H1 (cell line): ENCODE measurements around the gene TAS2R50. TPM values are rescaled to one million over a fixed set of nuclear protein-coding genes. Genes with fewer than 3 reads are reported as not detected.

Experiments
- CTCF ChIA-PET: fragments of 300-600 bp; sonication (Branson Sonifier 250); formaldehyde crosslinking; loops from one replicate; lab custom pipeline; 2021; ENCODE audit not compliant: partially characterized antibody; lab: Charles Lee
- POLR2A ChIA-PET: fragments of 300-600 bp; sonication (Branson Sonifier 250); formaldehyde crosslinking; loops from one replicate; lab custom pipeline; 2021; ENCODE audit warnings: inconsistent platforms; ENCODE audit not compliant: partially characterized antibody; lab: Charles Lee
- DNase-seq, 2 experiments: peaks; one replicate each; pipeline versions ENCODE4 v3.0.0 to v3.0.0-alpha.2; 2010 to 2022; ENCODE audit warnings: low spot score in 2 of 2, low read depth in 1 of 2, mixed read lengths in 1 of 2
- FAIRE-seq: peaks from 2 replicates; lab custom pipeline; 2011; peaks lifted over from hg19 to GRCh38; lab: Jason Lieb, UNC
- H2AFZ ChIP-seq: 2 replicates; pipeline ENCODE4 v1.8.1; 2012; ENCODE audit warnings: low read length, inconsistent platforms
- H2AK5ac ChIP-seq: 2 replicates; pipeline ENCODE4 v1.6.1; 2013; ENCODE audit warnings: low read depth, low read length
- H2BK120ac ChIP-seq: replicated peaks from 2 replicates; pipeline ENCODE3; 2013; ENCODE audit warnings: low read depth, low read length, inconsistent platforms
- H2BK12ac ChIP-seq: 2 replicates; pipeline ENCODE4 v1.6.1; 2013; ENCODE audit warnings: low read depth, low read length
- H2BK15ac ChIP-seq: 2 replicates; pipeline ENCODE4 v1.6.1; 2013; ENCODE audit warnings: low read length
- H2BK20ac ChIP-seq: 2 replicates; pipeline ENCODE4 v1.6.1; 2013; ENCODE audit warnings: low read length
- H2BK5ac ChIP-seq: 2 replicates; pipeline ENCODE4 v1.6.1; 2013; ENCODE audit warnings: low read depth, low read length
- H3K14ac ChIP-seq: 2 replicates; pipeline ENCODE4 v1.6.1; 2013; ENCODE audit warnings: inconsistent platforms; ENCODE audit not compliant: insufficient read length
- H3K18ac ChIP-seq: 2 replicates; pipeline ENCODE4 v1.6.1; 2013; ENCODE audit warnings: low read length; ENCODE audit errors: extremely low read depth
- H3K23ac ChIP-seq: 2 replicates; pipeline ENCODE4 v1.6.1; 2013; ENCODE audit warnings: inconsistent platforms; ENCODE audit not compliant: insufficient read length
- H3K23me2 ChIP-seq: 2 replicates; pipeline ENCODE4 v1.6.1; 2013; ENCODE audit warnings: low read depth, low read length
- H3K27ac ChIP-seq: 2 replicates; pipeline ENCODE4 v1.6.1; 2011; ENCODE audit warnings: low read depth, low read length, inconsistent platforms
- H3K27me3 ChIP-seq, 4 experiments: replicated peaks in 1 of 4; 1 replicate in 1 of 4; 2 replicates in 3 of 4; pipeline versions ENCODE4 v1.6.1 to v1.8.1; 2011 to 2013; ENCODE audit warnings: low read length in 3 of 4, mild to moderate bottlenecking in 3 of 4, inconsistent platforms in 2 of 4, mixed read lengths in 2 of 4, moderate library complexity in 1 of 4; ENCODE audit not compliant: control insufficient read depth in 3 of 4, insufficient read depth in 3 of 4; ENCODE audit errors: extremely low read depth in 1 of 4
- H3K36me3 ChIP-seq, 4 experiments: 2 replicates each; pipeline versions ENCODE4 v1.6.1 to v1.8.1; 2011 to 2013; ENCODE audit warnings: mild to moderate bottlenecking in 4 of 4, low read length in 3 of 4, moderate library complexity in 2 of 4, control low read depth in 1 of 4, inconsistent platforms in 1 of 4; ENCODE audit not compliant: insufficient read depth in 4 of 4, control insufficient read depth in 2 of 4
- H3K4ac ChIP-seq: replicated peaks from 2 replicates; pipeline ENCODE3; 2013; ENCODE audit warnings: low read length, low read depth, mixed read lengths, inconsistent platforms; ENCODE audit not compliant: insufficient read length
- H3K4me1 ChIP-seq, 4 experiments: replicated peaks in 1 of 4; 1 replicate in 1 of 4; 2 replicates in 3 of 4; pipeline versions ENCODE4 v1.6.1 to v1.8.1; 2011 to 2013; ENCODE audit warnings: low read length in 3 of 4, inconsistent platforms in 2 of 4, mixed read lengths in 1 of 4; ENCODE audit not compliant: insufficient read depth in 4 of 4, control insufficient read depth in 3 of 4
- H3K4me2 ChIP-seq, 2 experiments: 2 replicates each; pipeline versions ENCODE4 v1.6.1 to v1.8.1; 2011 to 2013; ENCODE audit warnings: low read depth in 2 of 2, low read length in 2 of 2, control low read depth in 1 of 2, inconsistent platforms in 1 of 2, mild to moderate bottlenecking in 1 of 2; ENCODE audit not compliant: insufficient read depth in 1 of 2
- H3K4me3 ChIP-seq, 4 experiments: fragments of 200-600, 300-600 bp in 1 of 4; sonication (generic), shearing (Covaris generic), sonication (Bioruptor Twin) in 1 of 4; 2 replicates each; pipeline versions ENCODE4 v1.5.1 to v1.8.1; 2011 to 2016; ENCODE audit warnings: low read length in 4 of 4, low read depth in 3 of 4, control low read depth in 2 of 4, inconsistent platforms in 2 of 4, mild to moderate bottlenecking in 2 of 4, mixed read lengths in 1 of 4, moderate library complexity in 1 of 4; ENCODE audit not compliant: insufficient read depth in 2 of 4; ENCODE audit errors: extremely low read depth in 1 of 4
- H3K56ac ChIP-seq: replicated peaks from 2 replicates; pipeline ENCODE3; 2013; ENCODE audit warnings: low read depth, mild to moderate bottlenecking, mixed read lengths, low read length, inconsistent platforms; ENCODE audit not compliant: insufficient read length
- H3K79me1 ChIP-seq: 2 replicates; pipeline ENCODE4 v1.6.1; 2013; ENCODE audit warnings: low read depth, low read length, control low read depth
- H3K79me2 ChIP-seq, 2 experiments: 2 replicates each; pipeline versions ENCODE4 v1.6.1 to v1.8.1; 2012 to 2013; ENCODE audit warnings: low read length in 2 of 2, mild to moderate bottlenecking in 2 of 2, inconsistent platforms in 1 of 2; ENCODE audit not compliant: insufficient read depth in 2 of 2, control insufficient read depth in 1 of 2
- H3K9ac ChIP-seq, 4 experiments: replicated peaks in 1 of 4; 1 replicate in 1 of 4; 2 replicates in 3 of 4; pipeline versions ENCODE4 v1.6.1 to v1.8.1; 2011 to 2013; ENCODE audit warnings: low read depth in 3 of 4, low read length in 3 of 4, control low read depth in 2 of 4, mild to moderate bottlenecking in 2 of 4, moderate library complexity in 2 of 4, inconsistent platforms in 1 of 4; ENCODE audit errors: extremely low read depth in 1 of 4
- H3K9me3 ChIP-seq, 2 experiments: 2 replicates each; pipeline versions ENCODE4 v1.6.1 to v1.8.1; 2012 to 2013; ENCODE audit warnings: mild to moderate bottlenecking in 2 of 2, moderate library complexity in 2 of 2, control low read depth in 1 of 2, inconsistent platforms in 1 of 2, low read depth in 1 of 2, low read length in 1 of 2, mixed read lengths in 1 of 2; ENCODE audit not compliant: insufficient read depth in 2 of 2
- H4K20me1 ChIP-seq, 2 experiments: replicated peaks in 1 of 2; 2 replicates each; pipeline versions ENCODE3 to v1.8.1; 2011 to 2013; ENCODE audit warnings: inconsistent platforms in 2 of 2, low read length in 2 of 2, mild to moderate bottlenecking in 1 of 2; ENCODE audit not compliant: insufficient read depth in 2 of 2, control insufficient read depth in 1 of 2
- H4K5ac ChIP-seq: 2 replicates; pipeline ENCODE4 v1.6.1; 2013; ENCODE audit warnings: low read length, low read depth, mixed read lengths, inconsistent platforms; ENCODE audit not compliant: insufficient read length
- H4K8ac ChIP-seq: 2 replicates; pipeline ENCODE4 v1.8.0; 2013; ENCODE audit warnings: mild to moderate bottlenecking, moderate library complexity, low read length, inconsistent platforms; ENCODE audit not compliant: insufficient read depth; ENCODE audit errors: extremely low read depth
- H4K91ac ChIP-seq: replicated peaks from 2 replicates; pipeline ENCODE3; 2013; ENCODE audit warnings: low read length, mixed read lengths, inconsistent platforms; ENCODE audit not compliant: insufficient read length
- ASH2L ChIP-seq: fragments of 200-600, 300-600 bp; sonication (generic); IDR thresholded peaks from one replicate; pipeline ENCODE4 v1.7.1; 2017; ENCODE audit warnings: low read length
- CHD1 ChIP-seq: IDR thresholded peaks from 2 replicates; pipeline ENCODE4 v1.6.1; 2012; ENCODE audit warnings: low read depth, low read length, improper control_type of control experiment
- CREB1 ChIP-seq: IDR thresholded peaks from 2 replicates; pipeline ENCODE4 v1.6.1; 2012; ENCODE audit warnings: inconsistent platforms
- EZH2 ChIP-seq: fragments of 200-600 bp; sonication (generic); IDR thresholded peaks from 2 replicates; pipeline ENCODE4 v1.7.1; 2012; ENCODE audit warnings: low read depth, mild to moderate bottlenecking, moderate library complexity, low read length, inconsistent platforms; ENCODE audit not compliant: severe bottlenecking
- GTF2F1 ChIP-seq: IDR thresholded peaks from 2 replicates; pipeline ENCODE4 v1.6.1; 2012; ENCODE audit warnings: low read depth, low read length, improper control_type of control experiment, borderline replicate concordance
- KDM1A ChIP-seq: fragments of 200-600, 300-600 bp; sonication (generic); IDR thresholded peaks from 2 replicates; pipeline ENCODE4 v1.7.1; 2016; ENCODE audit warnings: mild to moderate bottlenecking, low read length, borderline replicate concordance
- KDM5A ChIP-seq: fragments of 200-600 bp; IDR thresholded peaks from 2 replicates; pipeline ENCODE4 v1.7.1; 2012; ENCODE audit warnings: mild to moderate bottlenecking, low read length, inconsistent platforms, mixed read lengths
- PHF8 ChIP-seq: fragments of 200-600 bp; sonication (generic); conservative IDR thresholded peaks from 2 replicates; pipeline ENCODE4 v1.7.1; 2012; ENCODE audit warnings: low read depth, mild to moderate bottlenecking, inconsistent platforms, low read length, moderate library complexity
- POLR2A ChIP-seq, 2 experiments: IDR thresholded peaks; 1 replicate in 1 of 2; 2 replicates in 1 of 2; pipeline ENCODE4 v1.6.1; 2011; ENCODE audit warnings: low read depth in 2 of 2, low read length in 2 of 2, mild to moderate bottlenecking in 2 of 2; ENCODE audit errors: control extremely low read depth in 1 of 2
- POU5F1 ChIP-seq: IDR thresholded peaks from 2 replicates; pipeline ENCODE4 v1.6.1; 2011; ENCODE audit warnings: low read depth, mild to moderate bottlenecking, low read length, moderate library complexity
- RNF2 ChIP-seq: fragments of 200-900, 300-1000 bp; sonication (generic); IDR thresholded peaks from 2 replicates; pipeline ENCODE4 v1.7.1; 2016; ENCODE audit warnings: borderline replicate concordance, low read depth, mild to moderate bottlenecking, antibody characterized with exemption, low read length; ENCODE audit not compliant: poor library complexity, severe bottlenecking; ENCODE audit errors: missing control alignments
- RXRA ChIP-seq: IDR thresholded peaks from 2 replicates; pipeline ENCODE4 v1.6.1; 2011; ENCODE audit warnings: low read depth, mild to moderate bottlenecking, low read length, moderate library complexity; ENCODE audit not compliant: insufficient read depth
- SIN3A ChIP-seq, 2 experiments: IDR thresholded peaks in 1 of 2; conservative IDR thresholded peaks in 1 of 2; 2 replicates each; pipeline ENCODE4 v1.6.1; 2011 to 2012; ENCODE audit warnings: low read length in 2 of 2, improper control_type of control experiment in 1 of 2, low read depth in 1 of 2, mild to moderate bottlenecking in 1 of 2
- SIX5 ChIP-seq: IDR thresholded peaks from 2 replicates; pipeline ENCODE4 v1.6.1; 2011; ENCODE audit warnings: mild to moderate bottlenecking, low read depth, low read length
- WGBS, 2 experiments: shearing (Covaris generic) in 1 of 2; methylation state at CpG; one replicate each; pipeline versions ENCODE4 v1.1.6 to v1.1.7; 2013 to 2015; ENCODE audit warnings: low lambda C conversion rate in 2 of 2, mixed read lengths in 2 of 2, inconsistent platforms in 1 of 2, low coverage in 1 of 2, missing lambda C conversion rate in 1 of 2; ENCODE audit not compliant: insufficient replicate concordance in 2 of 2, insufficient coverage in 1 of 2, insufficient read length in 1 of 2; ENCODE audit errors: extremely low coverage in 1 of 2, missing lambda C conversion rate in 1 of 2; 5-methylcytosine and 5-hydroxymethylcytosine counted together
- polyA plus RNA-seq, 7 experiments: library from polyadenylated mRNA; depleted of rRNA in 3 of 7; stranded (reverse) in 5 of 7; unstranded in 2 of 7; fragments of >200 nt in 5 of 7; fragments of 200-250 nt in 2 of 7; gene quantifications; 1 replicate in 5 of 7; 2 replicates in 1 of 7; 4 replicates in 1 of 7; pipeline versions ENCODE4 v1.2.1 to v1.2.3, GENCODE V29; 2011 to 2013; ENCODE audit warnings: missing spikeins in 2 of 7, mixed read lengths in 2 of 7
- total RNA-seq: library from RNA; stranded (reverse); fragmentation: NEBNext Ultra II Directional; extraction: Animal tissue kit (Norgen Biotek cat#: 25700); gene quantifications from 2 replicates; pipeline ENCODE4 v1.2.1, GENCODE V29; 2021

Gene TAS2R50
- total and polyA plus RNA-seq, 2 of the 8 experiments (the other 6 are each of a cell fraction or from before 2014, with no cell fraction given): 0.11 to 0.50 TPM

DNA sequence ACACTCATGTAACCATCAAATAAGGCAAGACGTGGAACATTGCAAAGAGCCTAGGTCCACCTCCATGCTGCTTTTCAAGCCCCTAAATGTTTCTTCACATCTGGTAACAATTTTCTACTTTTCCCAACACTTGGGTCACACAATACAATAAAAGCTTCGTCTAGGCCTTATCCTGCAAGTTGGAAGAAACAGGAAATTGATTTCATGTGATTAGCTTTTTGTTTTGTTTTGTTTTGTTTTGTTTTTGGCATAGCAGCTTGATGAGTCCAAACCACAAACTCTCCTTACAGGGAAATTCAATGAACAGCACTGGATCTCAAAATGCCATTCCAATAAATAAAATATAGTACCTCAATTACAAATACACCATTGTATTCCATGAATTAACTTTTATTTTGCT, 19.3 kb downstream of the TAS2R50 start:
- no peak overlapping the region for H2BK12ac ChIP-seq
- ChIA-PET POLR2A (no interaction called here), CTCF (interaction anchor here (0.6 kb wide), 1 partner anchor 102 kb away, joined by 3 read pairs; no protein-coding TSS in a partner anchor)
- DNase-seq: no peak
- H3K18ac ChIP-seq: no peak overlapping the region
- H3K4me2 ChIP-seq: no peak overlapping the region
- no peaks in the 10 kb centered on the region for H3K79me2 ChIP-seq
- H2AFZ ChIP-seq: no peak overlapping the region
- H3K56ac ChIP-seq: no peak overlapping the region
- H2BK5ac ChIP-seq: no peak overlapping the region
- no peak overlapping the region for H3K4me3 ChIP-seq
- no peaks in the 10 kb centered on the region; the same call in 1 of the 2 replicates for H3K79me1 ChIP-seq
- no peak for FAIRE-seq
- no peak overlapping the region for H3K27ac ChIP-seq
- no peaks in the 10 kb centered on the region for H3K36me3 ChIP-seq
- no peak overlapping the region for H3K4ac ChIP-seq
- no peaks in the 10 kb centered on the region for H4K20me1 ChIP-seq
- H3K14ac ChIP-seq: no peak overlapping the region
- H4K91ac ChIP-seq: no peak overlapping the region
- H3K27me3 ChIP-seq: no peaks in the 10 kb centered on the region
- H3K23me2 ChIP-seq: no peaks in the 10 kb centered on the region
- no peak overlapping the region for H3K23ac ChIP-seq
- no peaks in the 10 kb centered on the region for H3K4me1 ChIP-seq
- no peak overlapping the region for H4K5ac ChIP-seq
- H2BK15ac ChIP-seq: no peak overlapping the region
- H4K8ac ChIP-seq: no peak overlapping the region
- H3K9ac ChIP-seq: no peak overlapping the region
- peaks cover 0 to 2% of the 10 kb centered on the region in 2 experiments; a peak in 1 of 4 replicates for H3K9me3 ChIP-seq
- H2BK20ac ChIP-seq: no peak overlapping the region
- H2BK120ac ChIP-seq: no peak overlapping the region
- 89% methylated on average over 2 of the region's 2 CpGs; no CpG with 5 or more reads in 1 of the 2 experiments for WGBS, 2 experiments
- H2AK5ac ChIP-seq: no peak overlapping the region
- TF ChIP-seq KDM5A (no peak), RXRA (no peak), POLR2A (IDR thresholded peaks at IDR 0.05; ENCODE audit: control extremely low read depth in 1 of 2, low read depth in 2 of 2, low read length in 2 of 2) (no peak), GTF2F1 (no peak), SIX5 (no peak), PHF8 (no peak), CREB1 (no peak), CHD1 (no peak), POU5F1 (no peak), EZH2 (no peak), SIN3A (conservative IDR thresholded peaks at IDR 0.05 in 1 of 2, IDR thresholded peaks at IDR 0.05 in 1 of 2; ENCODE audit: low read depth in 1 of 2, low read length in 2 of 2) (no peak), ASH2L (no peak), RNF2 (no peak), KDM1A (no peak)
